Mesendoderm (in vitro differentiated cells): Measurements from ENCODE around the gene EHMT2.
"Not testable (repeated sequence)": the region's sequence is repeated elsewhere in the genome, so short reads cannot be mapped to it uniquely, and the experiment has no call there.

Source experiments
- DNase-seq: peaks from one replicate; pipeline ENCODE4 v3.0.0; 2013
- H2AK5ac ChIP-seq: 2 replicates; pipeline ENCODE4 v1.6.1; 2013; ENCODE audit warnings: low read length, inconsistent platforms
- H2BK120ac ChIP-seq: 2 replicates; pipeline ENCODE4 v1.6.1; 2013; ENCODE audit warnings: low read depth, mild to moderate bottlenecking, low read length, moderate library complexity, mixed read lengths
- H2BK15ac ChIP-seq: replicated peaks from 2 replicates; pipeline ENCODE4 v1.6.1; 2013; ENCODE audit warnings: low read depth, mild to moderate bottlenecking, moderate library complexity
- H2BK5ac ChIP-seq: 2 replicates; pipeline ENCODE4 v1.6.1; 2013; ENCODE audit warnings: low read length, inconsistent platforms
- H3K18ac ChIP-seq: 2 replicates; pipeline ENCODE4 v1.6.1; 2013; ENCODE audit warnings: mild to moderate bottlenecking, low read length, mixed read lengths
- H3K23ac ChIP-seq: one replicate; pipeline ENCODE4 v1.6.1; 2013; ENCODE audit warnings: low read length
- H3K27ac ChIP-seq: 2 replicates; pipeline ENCODE4 v1.5.1; 2013; ENCODE audit warnings: low read depth, mild to moderate bottlenecking, inconsistent platforms, low read length, moderate library complexity
- H3K27me3 ChIP-seq: 2 replicates; pipeline ENCODE4 v1.6.1; 2013; ENCODE audit warnings: low read length, control low read depth, mild to moderate bottlenecking, inconsistent platforms; ENCODE audit not compliant: insufficient read depth, poor library complexity
- H3K36me3 ChIP-seq: 2 replicates; pipeline ENCODE4 v1.6.1; 2013; ENCODE audit warnings: low read length, inconsistent platforms; ENCODE audit not compliant: control insufficient read depth, insufficient read depth
- H3K4ac ChIP-seq: one replicate; pipeline ENCODE4 v1.6.1; 2013; ENCODE audit warnings: low read depth, mild to moderate bottlenecking, low read length, moderate library complexity
- H3K4me1 ChIP-seq: 2 replicates; pipeline ENCODE4 v1.6.1; 2013; ENCODE audit warnings: low read depth, low read length, inconsistent platforms; ENCODE audit not compliant: control insufficient read depth
- H3K4me2 ChIP-seq: 2 replicates; pipeline ENCODE4 v1.6.1; 2013; ENCODE audit warnings: low read length
- H3K4me3 ChIP-seq: 2 replicates; pipeline ENCODE4 v1.5.1; 2013; ENCODE audit warnings: mild to moderate bottlenecking, low read length
- H3K56ac ChIP-seq: one replicate; pipeline ENCODE4 v1.6.1; 2013; ENCODE audit warnings: low read length
- H3K79me1 ChIP-seq: 2 replicates; pipeline ENCODE4 v1.6.1; 2013; ENCODE audit warnings: low read length, inconsistent platforms
- H3K79me2 ChIP-seq: 2 replicates; pipeline ENCODE4 v1.6.1; 2013; ENCODE audit warnings: mild to moderate bottlenecking, low read length; ENCODE audit not compliant: control insufficient read depth, insufficient read depth
- H3K9ac ChIP-seq: 2 replicates; pipeline ENCODE4 v1.6.1; 2013; ENCODE audit warnings: low read length, inconsistent platforms
- H4K5ac ChIP-seq: one replicate; pipeline ENCODE4 v1.6.1; 2013; ENCODE audit warnings: low read length
- H4K8ac ChIP-seq: one replicate; pipeline ENCODE4 v1.6.1; 2013; ENCODE audit warnings: low read depth, mild to moderate bottlenecking, control low read depth, low read length, moderate library complexity
- WGBS: extraction: QIAGEN DNeasy Blood & Tissue Kit; methylation state at CpG from one replicate; pipeline ENCODE4 v1.1.7; 2013; ENCODE audit warnings: low lambda C conversion rate, missing lambda C conversion rate; ENCODE audit not compliant: insufficient coverage; ENCODE audit errors: extremely low coverage; 5-methylcytosine and 5-hydroxymethylcytosine counted together

The EHMT2 gene

GRCh38 chr6:31906727-31907126 lies 9.2 kb upstream of the EHMT2 start:
- H3K4ac ChIP-seq, H3K9ac ChIP-seq, H3K27me3 ChIP-seq, H3K4me2 ChIP-seq, H3K4me1 ChIP-seq, H4K8ac ChIP-seq, H3K36me3 ChIP-seq, H2AK5ac ChIP-seq, H3K79me2 ChIP-seq, H3K79me1 ChIP-seq, H3K23ac ChIP-seq, H3K18ac ChIP-seq, H3K4me3 ChIP-seq, H4K5ac ChIP-seq, H3K56ac ChIP-seq, H3K27ac ChIP-seq, H2BK5ac ChIP-seq, H2BK120ac ChIP-seq, DNase-seq, H2BK15ac ChIP-seq: not testable (repeated sequence)
- no CpG with 5 or more reads among the region's 8 CpGs for WGBS

GRCh38 chr6:31906122-31906521 lies 8.6 kb upstream of the EHMT2 start:
- Histone ChIP-seq H4K5ac (no peak overlapping the region), H2AK5ac (no peak overlapping the region), H3K56ac (no peak overlapping the region), H3K4ac (no peak overlapping the region), H3K27me3 (no peaks in the 10 kb centered on the region), H2BK5ac (no peak overlapping the region), H3K36me3 (no peaks in the 10 kb centered on the region), H3K79me1 (no peaks in the 10 kb centered on the region), H3K79me2 (no peaks in the 10 kb centered on the region), H3K4me1 (no peaks in the 10 kb centered on the region), H2BK120ac (no peak overlapping the region), H4K8ac (no peak overlapping the region), H2BK15ac (no peak overlapping the region), H3K4me3 (no peak overlapping the region), H3K4me2 (no peak overlapping the region), H3K9ac (no peak overlapping the region), H3K27ac (no peak overlapping the region), H3K23ac (no peak overlapping the region), H3K18ac (no peak overlapping the region)
- WGBS: no CpG with 5 or more reads among the region's 4 CpGs
- peak; percentile 46 for DNase-seq

GRCh38 chr6:31905041-31905440 lies 7.5 kb upstream of the EHMT2 start:
- Histone ChIP-seq H3K4me2 (no peak overlapping the region), H3K79me2 (no peaks in the 10 kb centered on the region), H2AK5ac (no peak overlapping the region), H2BK120ac (no peak overlapping the region), H3K36me3 (no peaks in the 10 kb centered on the region), H3K4ac (no peak overlapping the region), H3K18ac (no peak overlapping the region), H3K4me1 (no peaks in the 10 kb centered on the region), H3K27ac (no peak overlapping the region), H3K27me3 (no peaks in the 10 kb centered on the region), H3K56ac (no peak overlapping the region), H4K8ac (no peak overlapping the region), H3K79me1 (no peaks in the 10 kb centered on the region), H2BK5ac (no peak overlapping the region), H4K5ac (no peak overlapping the region), H2BK15ac (no peak overlapping the region), H3K23ac (no peak overlapping the region), H3K4me3 (no peak overlapping the region), H3K9ac (no peak overlapping the region)
- no peak for DNase-seq
- WGBS: no CpG with 5 or more reads among the region's 1 CpG

GRCh38 chr6:31903957-31904356 lies 6.5 kb upstream of the EHMT2 start:
- no CpG with 5 or more reads among the region's 3 CpGs for WGBS
- no peak for DNase-seq
- no peaks in the 10 kb centered on the region for H3K36me3 ChIP-seq

GRCh38 chr6:31901953-31902643 lies 4.6 kb upstream of the EHMT2 start, which contains the start of gene ZBTB12:
Gene ZBTB12 (minus strand): TSS chr6:31902086. CDS start chr6:31901305, 781 bp downstream.
- Histone ChIP-seq H2BK5ac (no peak within 1 kb of the TSS), H2BK15ac (no peak within 1 kb of the TSS), H4K5ac (no peak within 1 kb of the TSS), H4K8ac (peak within 1 kb of the TSS; percentile 98), H3K56ac (peak within 1 kb of the TSS; percentile 90), H3K79me2 (no peaks in the 10 kb centered on the region), H3K4me2 (peak within 1 kb of the TSS; percentile 70), H3K4ac (peak within 1 kb of the TSS; percentile 77), H3K27ac (peak within 1 kb of the TSS; percentile 34), H3K27me3 (no peaks in the 10 kb centered on the region), H3K36me3 (no peaks in the 10 kb centered on the region), H2AK5ac (no peak within 1 kb of the TSS), H3K4me3 (peak within 1 kb of the TSS; percentile 36), H3K23ac (no peak within 1 kb of the TSS), H2BK120ac (peak within 1 kb of the TSS; percentile 70), H3K9ac (peak within 1 kb of the TSS; percentile 53), H3K4me1 (no peaks in the 10 kb centered on the region), H3K18ac (peak within 1 kb of the TSS; percentile 99), H3K79me1 (no peaks in the 10 kb centered on the region)
- peak; percentile 95 for DNase-seq
- WGBS: no CpG with 5 or more reads among the region's 77 CpGs

More at GRCh38 chr6:31903957-31904356, 6.5 kb upstream of the EHMT2 start:
- H3K79me1 ChIP-seq: no peaks in the 10 kb centered on the region
- no peak overlapping the region for H3K4ac ChIP-seq
- no peaks in the 10 kb centered on the region for H3K79me2 ChIP-seq
- H3K56ac ChIP-seq: no peak overlapping the region
- H2BK15ac ChIP-seq: no peak overlapping the region
- no peak overlapping the region for H3K18ac ChIP-seq
- no peak overlapping the region for H2BK120ac ChIP-seq
- H3K27me3 ChIP-seq: no peaks in the 10 kb centered on the region
- no peak overlapping the region for H3K23ac ChIP-seq
- H4K8ac ChIP-seq: no peak overlapping the region
- no peak overlapping the region for H4K5ac ChIP-seq
- no peak overlapping the region for H2BK5ac ChIP-seq
- no peak overlapping the region for H3K9ac ChIP-seq
- no peaks in the 10 kb centered on the region for H3K4me1 ChIP-seq
- H3K4me3 ChIP-seq: no peak overlapping the region
- H2AK5ac ChIP-seq: no peak overlapping the region
- H3K27ac ChIP-seq: no peak overlapping the region
- H3K4me2 ChIP-seq: no peak overlapping the region
